Osteocyte (in vitro differentiated cells): Measurements from ENCODE around the gene SLC6A12. TPM values are rescaled to one million over a fixed set of nuclear protein-coding genes. Genes with fewer than 3 reads are reported as not detected.

Experiments used
- DNase-seq: peaks from one replicate; pipeline ENCODE4 v3.0.0; 2021; ENCODE audit warnings: mixed read lengths; ENCODE audit not compliant: unreplicated experiment; ENCODE audit errors: extremely low spot score
- H3K27ac Mint-ChIP-seq: one replicate; pipeline ENCODE4 v1.8.0; 2021; ENCODE audit warnings: mild to moderate bottlenecking, mixed read lengths; ENCODE audit not compliant: unreplicated experiment
- H3K27me3 Mint-ChIP-seq: one replicate; pipeline ENCODE4 v1.8.0; 2021; ENCODE audit warnings: mixed read lengths; ENCODE audit not compliant: unreplicated experiment
- H3K36me3 Mint-ChIP-seq: one replicate; pipeline ENCODE4 v1.8.0; 2021; ENCODE audit warnings: mixed read lengths; ENCODE audit not compliant: unreplicated experiment
- H3K4me1 Mint-ChIP-seq: one replicate; pipeline ENCODE4 v1.8.0; 2021; ENCODE audit warnings: mixed read lengths; ENCODE audit not compliant: unreplicated experiment
- H3K4me3 Mint-ChIP-seq: one replicate; pipeline ENCODE4 v1.8.0; 2021; ENCODE audit warnings: mild to moderate bottlenecking, moderate library complexity, mixed read lengths; ENCODE audit not compliant: unreplicated experiment
- H3K9me3 Mint-ChIP-seq: one replicate; pipeline ENCODE4 v1.8.0; 2021; ENCODE audit warnings: mixed read lengths; ENCODE audit not compliant: unreplicated experiment
- total RNA-seq: library from RNA; stranded (reverse); gene quantifications from 2 replicates; pipeline ENCODE4 v1.2.1, GENCODE V29; 2021
- TF ChIP-seq, protein P1 (sequence below): fragments of 200-600 bp; sonication (generic); IDR thresholded peaks from 2 replicates; pipeline ENCODE4 v1.5.0; 2021; ENCODE audit warnings: antibody characterized with exemption, mild to moderate bottlenecking, moderate library complexity

The SLC6A12 gene
- total RNA-seq, 1 donor from 2014 or later = not detected

DNA sequence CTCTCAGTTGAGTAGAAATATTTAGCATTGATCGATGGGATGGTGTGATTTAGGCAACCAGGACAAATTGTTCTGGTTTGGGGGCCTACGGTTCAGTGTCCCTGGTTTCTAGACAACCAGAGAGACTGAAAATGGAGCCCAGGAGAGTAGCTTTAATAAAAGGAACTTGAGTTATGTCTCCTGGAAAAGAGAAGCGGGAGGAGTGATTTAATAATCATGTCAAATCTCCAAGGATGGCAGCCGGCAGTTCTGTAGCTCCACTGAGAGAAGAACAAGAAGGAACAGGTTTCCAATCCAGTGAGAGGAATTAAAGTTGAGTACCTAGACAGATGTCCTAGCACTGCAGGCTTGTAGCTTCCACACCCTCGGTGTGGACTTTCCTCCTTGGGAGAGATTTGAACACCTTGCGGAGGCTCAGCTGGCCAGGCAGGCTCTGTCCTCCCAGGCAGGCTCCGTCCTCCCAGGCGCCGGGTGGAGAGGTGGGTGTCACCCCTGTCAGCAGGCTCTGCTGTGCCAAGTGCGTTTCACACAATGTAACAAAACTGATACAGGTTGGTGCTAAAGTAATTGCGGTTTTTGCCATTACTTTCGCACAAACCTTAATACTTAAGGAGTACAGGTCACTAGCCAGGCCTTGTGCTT is 45.9 kb downstream of the SLC6A12 start:
- DNase-seq = no peak
- no peak overlapping the region for H3K4me3 Mint-ChIP-seq
- no peaks in the 10 kb centered on the region for H3K9me3 Mint-ChIP-seq
- H3K4me1 Mint-ChIP-seq = peaks cover 39% of the 10 kb centered on the region
- TF ChIP-seq, protein P1, sequence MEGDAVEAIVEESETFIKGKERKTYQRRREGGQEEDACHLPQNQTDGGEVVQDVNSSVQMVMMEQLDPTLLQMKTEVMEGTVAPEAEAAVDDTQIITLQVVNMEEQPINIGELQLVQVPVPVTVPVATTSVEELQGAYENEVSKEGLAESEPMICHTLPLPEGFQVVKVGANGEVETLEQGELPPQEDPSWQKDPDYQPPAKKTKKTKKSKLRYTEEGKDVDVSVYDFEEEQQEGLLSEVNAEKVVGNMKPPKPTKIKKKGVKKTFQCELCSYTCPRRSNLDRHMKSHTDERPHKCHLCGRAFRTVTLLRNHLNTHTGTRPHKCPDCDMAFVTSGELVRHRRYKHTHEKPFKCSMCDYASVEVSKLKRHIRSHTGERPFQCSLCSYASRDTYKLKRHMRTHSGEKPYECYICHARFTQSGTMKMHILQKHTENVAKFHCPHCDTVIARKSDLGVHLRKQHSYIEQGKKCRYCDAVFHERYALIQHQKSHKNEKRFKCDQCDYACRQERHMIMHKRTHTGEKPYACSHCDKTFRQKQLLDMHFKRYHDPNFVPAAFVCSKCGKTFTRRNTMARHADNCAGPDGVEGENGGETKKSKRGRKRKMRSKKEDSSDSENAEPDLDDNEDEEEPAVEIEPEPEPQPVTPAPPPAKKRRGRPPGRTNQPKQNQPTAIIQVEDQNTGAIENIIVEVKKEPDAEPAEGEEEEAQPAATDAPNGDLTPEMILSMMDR = no peak
- H3K27ac Mint-ChIP-seq = no peak overlapping the region
- H3K27me3 Mint-ChIP-seq = peaks cover 14% of the 10 kb centered on the region
- H3K36me3 Mint-ChIP-seq = no peaks in the 10 kb centered on the region

DNA sequence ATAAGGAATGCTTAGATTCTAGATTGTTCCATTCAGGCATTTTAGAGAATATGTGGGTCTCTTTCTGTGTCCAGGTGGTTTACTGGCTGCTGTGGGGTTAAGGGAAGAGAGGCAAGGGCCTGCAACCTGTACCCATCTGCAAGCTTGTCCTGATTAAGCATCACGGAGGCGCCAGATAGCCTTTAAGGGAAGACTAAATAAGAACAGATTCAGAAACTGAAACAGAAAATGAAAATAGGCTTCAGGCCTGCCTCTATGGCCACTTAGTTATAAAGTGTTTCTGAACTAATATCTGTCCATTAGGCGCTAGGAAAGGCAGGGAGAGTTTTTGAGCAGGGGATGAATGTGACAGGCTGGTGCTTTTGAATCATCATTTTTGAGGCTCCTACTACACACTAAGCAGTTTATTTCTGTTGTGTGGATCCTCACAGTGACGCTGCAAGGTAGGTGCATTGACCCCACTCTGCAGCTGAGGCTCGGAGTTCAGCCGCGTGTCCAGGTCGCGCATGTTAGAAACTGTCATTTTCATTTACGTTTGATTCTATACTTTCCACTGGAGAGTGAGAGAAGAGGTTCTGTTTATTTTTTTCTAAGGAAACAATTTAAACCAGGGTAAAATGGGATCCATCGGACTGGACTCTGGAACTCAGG is 47.4 kb downstream of the SLC6A12 start:
- Mint-ChIP-seq H3K4me3 (no peak overlapping the region), H3K4me1 (peaks cover 29% of the 10 kb centered on the region), H3K27ac (no peak overlapping the region), H3K27me3 (peaks cover 22% of the 10 kb centered on the region), H3K9me3 (no peaks in the 10 kb centered on the region), H3K36me3 (no peaks in the 10 kb centered on the region)
- no peak for DNase-seq
- TF ChIP-seq, protein P1 = no peak

DNA sequence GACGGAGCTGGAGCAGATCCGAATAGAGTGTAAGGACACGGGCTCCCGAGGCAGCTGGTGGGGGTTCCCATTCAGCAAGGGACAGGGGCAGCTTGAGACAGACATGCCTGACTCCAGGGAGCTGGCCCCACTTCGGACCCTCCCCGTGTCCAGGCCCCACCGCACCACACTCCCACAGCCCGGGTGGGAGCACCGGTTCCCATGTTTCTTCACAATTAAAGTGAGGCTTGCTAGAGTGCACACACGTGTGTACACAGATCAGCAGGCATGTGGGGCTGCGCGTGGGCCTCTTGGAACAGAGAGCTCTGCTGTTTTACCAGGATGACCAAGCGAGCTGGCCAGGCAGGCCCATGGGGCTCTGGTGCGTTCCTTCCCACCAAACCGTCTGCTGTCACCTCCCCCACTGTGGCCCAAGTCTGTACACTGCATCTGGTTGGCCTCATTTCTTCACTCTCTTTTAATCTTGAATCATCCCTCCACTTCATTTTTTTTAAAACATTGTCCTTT is 48.0 kb downstream of the SLC6A12 start:
- DNase-seq = no peak
- Mint-ChIP-seq H3K4me3 (no peak overlapping the region), H3K4me1 (peaks cover 23% of the 10 kb centered on the region), H3K9me3 (no peaks in the 10 kb centered on the region), H3K36me3 (no peaks in the 10 kb centered on the region), H3K27me3 (peaks cover 28% of the 10 kb centered on the region), H3K27ac (no peak overlapping the region)
- TF ChIP-seq, protein P1 = no peak

DNA sequence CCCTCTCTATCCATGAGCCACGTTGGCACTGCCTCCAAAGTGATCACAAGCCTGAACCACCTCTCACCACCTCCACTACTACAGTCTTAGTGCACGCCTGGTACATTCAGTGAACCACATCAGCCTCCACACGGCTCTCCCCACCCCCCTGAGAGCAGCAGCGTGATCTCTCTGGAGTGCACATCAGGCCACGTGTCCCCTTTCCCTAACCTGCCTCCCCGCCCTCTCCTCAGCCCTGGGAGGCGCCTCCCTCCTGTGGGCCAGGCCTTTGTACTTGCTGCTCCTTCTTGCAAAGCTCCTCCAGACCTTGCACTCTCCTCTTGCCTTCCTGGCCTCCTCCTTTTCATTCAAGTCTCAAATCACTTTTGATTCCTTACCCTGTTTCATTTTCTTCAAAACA is 49.8 kb downstream of the SLC6A12 start:
- H3K27ac Mint-ChIP-seq = no peak overlapping the region
- H3K4me3 Mint-ChIP-seq = no peak overlapping the region
- no peaks in the 10 kb centered on the region for H3K36me3 Mint-ChIP-seq
- peaks cover 38% of the 10 kb centered on the region for H3K27me3 Mint-ChIP-seq
- H3K9me3 Mint-ChIP-seq = no peaks in the 10 kb centered on the region
- peaks cover 6% of the 10 kb centered on the region for H3K4me1 Mint-ChIP-seq
- TF ChIP-seq, protein P1 = no peak
- DNase-seq = no peak

DNA sequence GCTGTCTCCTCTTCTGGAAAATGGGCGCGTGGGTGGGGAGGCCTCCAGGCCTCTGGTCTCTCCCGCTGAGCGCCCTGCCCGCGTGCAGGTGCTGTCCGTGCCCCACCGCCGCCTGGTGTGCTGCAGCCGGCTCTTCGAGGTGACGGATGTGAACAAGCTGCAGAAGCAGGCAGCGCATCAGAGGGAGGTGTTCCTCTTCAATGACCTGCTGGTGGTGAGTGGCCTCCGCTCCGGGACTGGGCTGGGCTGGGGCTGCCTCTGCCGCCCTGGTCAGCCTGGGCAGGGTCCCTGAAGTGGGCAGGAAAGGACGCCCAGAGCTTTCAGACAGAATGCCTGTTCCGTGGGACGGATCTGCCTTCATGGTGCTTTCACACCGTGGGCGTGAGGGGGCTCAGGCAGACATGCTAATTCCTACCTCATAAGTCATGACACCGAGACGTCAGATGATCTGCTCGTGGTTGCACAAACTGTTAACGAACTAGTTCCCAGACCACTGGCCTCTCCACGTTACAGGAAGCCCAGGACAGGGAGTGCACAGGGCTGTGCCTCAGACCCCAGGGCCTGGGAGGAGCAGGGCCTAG is 50.5 kb downstream of the SLC6A12 start:
- no peaks in the 10 kb centered on the region for H3K36me3 Mint-ChIP-seq

More for the DNA sequence above, 50.5 kb downstream of the SLC6A12 start:
- no peak overlapping the region for H3K27ac Mint-ChIP-seq
- peaks cover 42% of the 10 kb centered on the region for H3K27me3 Mint-ChIP-seq
- H3K9me3 Mint-ChIP-seq = no peaks in the 10 kb centered on the region
- TF ChIP-seq, protein P1 = no peak
- no peak overlapping the region for H3K4me3 Mint-ChIP-seq
- DNase-seq = no peak
- H3K4me1 Mint-ChIP-seq = no peaks in the 10 kb centered on the region
